RWPE1 (cell line): Measurements from ENCODE around the gene DCDC2.
"Not testable (repeated sequence)": the region's sequence is repeated elsewhere in the genome, so short reads cannot be mapped to it uniquely, and the experiment has no call there.

Experiments
- CTCF ChIA-PET: fragments of 350-600 bp; sonication (Branson Sonifier 250); formaldehyde crosslinking; extraction: SDS; loops from one replicate; lab custom pipeline; 2021; lab: Yijun Ruan, JAX
- POLR2A ChIA-PET: fragments of 400-600 bp; formaldehyde crosslinking; extraction: SDS; loops from one replicate; lab custom pipeline; 2020; ENCODE audit warnings: antibody characterized with exemption; ENCODE audit not compliant: low non-redundant PET; lab: Yijun Ruan, JAX
- DNase-seq: peaks from one replicate; pipeline ENCODE4 v3.0.0; 2012; ENCODE audit warnings: low spot score
- H3K27ac ChIP-seq: fragments of 450-650 bp; 2 replicates; pipeline ENCODE4 v1.5.1; 2017
- CTCF ChIP-seq: fragments of 450-650 bp; conservative IDR thresholded peaks from 2 replicates; pipeline ENCODE4 v1.5.1; 2017; ENCODE audit warnings: low read depth, mild to moderate bottlenecking

DCDC2 gene

GRCh38 chr6:24148154-24148570, 209.7 kb downstream of the DCDC2 start:
- no peak overlapping the region for H3K27ac ChIP-seq
- no peak for TF ChIP-seq CTCF
- DNase-seq, result no peak
- CTCF ChIA-PET, result no interaction called here
- POLR2A ChIA-PET, result no interaction called here

GRCh38 chr6:24147511-24148153, 210.2 kb downstream of the DCDC2 start:
- CTCF ChIA-PET, result interaction anchor here (0.6 kb wide), 1 partner anchor 633 kb away, joined by 3 read pairs; no protein-coding TSS in a partner anchor
- no peak for TF ChIP-seq CTCF
- POLR2A ChIA-PET, result no interaction called here

GRCh38 chr6:24146871-24147270, 211.0 kb downstream of the DCDC2 start:
- ChIA-PET POLR2A (no interaction called here), CTCF (no interaction called here)
- no peak overlapping the region for H3K27ac ChIP-seq
- no peak for TF ChIP-seq CTCF
- no peak for DNase-seq

More at GRCh38 chr6:24147511-24148153, 210.2 kb downstream of the DCDC2 start:
- H3K27ac ChIP-seq, result no peak overlapping the region
- no peak for DNase-seq

DNA sequence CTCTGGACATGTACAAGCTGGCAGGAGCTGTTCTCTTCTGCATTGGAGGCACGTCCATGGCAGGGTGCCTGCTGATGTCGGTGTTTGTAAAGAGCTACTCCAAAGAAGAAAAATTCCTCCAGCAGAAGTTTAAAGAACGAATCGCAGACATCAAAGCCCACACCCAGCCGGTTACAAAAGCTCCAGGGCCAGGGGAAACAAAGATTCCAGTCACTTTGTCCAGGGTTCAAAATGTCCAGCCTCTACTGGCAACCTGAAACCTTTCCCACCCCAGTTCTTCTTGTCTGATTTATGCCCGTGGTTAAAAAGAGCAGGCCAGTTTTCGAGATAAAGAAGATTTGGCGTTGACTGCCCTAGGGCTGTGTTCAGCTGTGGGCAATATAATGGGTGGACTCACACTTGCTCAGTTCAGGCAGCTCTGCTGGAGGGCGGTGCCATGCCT, 212.1 kb downstream of the DCDC2 start:
- TF ChIP-seq CTCF, result no peak
- no peak overlapping the region for H3K27ac ChIP-seq
- POLR2A ChIA-PET, result no interaction called here
- no peak for DNase-seq
- CTCF ChIA-PET, result no interaction called here

- POLR2A ChIA-PET, CTCF ChIA-PET, DNase-seq, H3K27ac ChIP-seq: not testable (repeated sequence)
Observed at GRCh38 chr6:24142733-24143132, 215.1 kb downstream of the DCDC2 start.

DNA sequence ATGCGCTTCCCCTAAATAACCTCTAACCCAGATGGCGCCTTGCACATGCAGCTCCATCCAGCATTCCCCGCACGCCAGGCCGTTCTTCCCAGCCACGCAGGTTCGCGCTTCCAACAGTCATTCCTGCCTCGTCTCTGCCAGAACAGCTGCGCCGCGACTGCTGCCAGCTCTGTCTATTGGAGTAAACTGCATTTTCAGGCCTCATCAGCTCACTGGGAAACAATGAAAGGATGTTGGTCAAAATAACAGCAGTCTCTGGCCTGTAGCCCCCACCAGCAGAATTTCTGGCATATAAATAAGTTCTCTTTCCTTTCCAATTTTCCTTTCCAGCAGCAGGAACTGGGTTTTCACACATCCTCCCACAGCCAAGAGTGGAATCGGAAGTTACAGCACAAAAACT, 217.3 kb downstream of the DCDC2 start:
- no peak for DNase-seq
- ChIA-PET POLR2A (no interaction called here), CTCF (no interaction called here)
- no peak for TF ChIP-seq CTCF
- no peak overlapping the region for H3K27ac ChIP-seq

GRCh38 chr6:24139639-24140038, 218.2 kb downstream of the DCDC2 start:
- DNase-seq, result no peak
- ChIA-PET POLR2A (no interaction called here), CTCF (no interaction called here)
- TF ChIP-seq CTCF, result no peak
- no peak overlapping the region for H3K27ac ChIP-seq
